Measurements from ENCODE around the gene VEZF1.

DNA sequence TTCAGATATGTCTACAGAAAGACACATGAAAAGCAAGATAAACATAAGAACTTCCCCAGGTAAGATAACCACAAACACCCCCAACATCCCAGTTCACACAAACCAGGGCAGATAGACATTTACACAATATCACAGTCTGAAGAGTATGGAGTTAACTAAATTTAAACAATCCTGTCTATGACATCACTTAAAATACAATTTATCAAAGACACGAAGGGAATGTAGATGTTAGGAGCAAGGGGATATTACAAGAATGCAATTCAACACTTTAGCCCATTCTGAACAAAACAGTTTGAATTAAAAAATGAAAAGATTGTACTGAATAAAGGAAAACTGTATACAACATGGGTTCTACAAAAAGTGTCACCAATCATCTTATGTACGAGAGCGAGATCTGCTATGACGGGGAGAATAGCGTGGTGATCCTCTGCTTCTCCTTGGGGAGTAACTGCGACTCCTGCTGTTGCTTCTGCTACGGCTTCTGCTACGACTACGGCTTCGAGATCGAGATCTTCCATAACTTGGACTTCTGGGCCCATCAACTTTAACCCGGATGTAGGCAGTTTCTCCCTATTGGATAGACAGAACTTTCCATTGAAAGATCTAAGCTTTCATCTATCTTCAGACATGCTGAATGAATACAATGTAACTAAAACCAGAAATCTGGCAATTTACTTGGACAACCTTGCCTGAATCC lies 17.1 kb upstream of the VEZF1 start:
- TF ChIP-seq, protein P1, sequence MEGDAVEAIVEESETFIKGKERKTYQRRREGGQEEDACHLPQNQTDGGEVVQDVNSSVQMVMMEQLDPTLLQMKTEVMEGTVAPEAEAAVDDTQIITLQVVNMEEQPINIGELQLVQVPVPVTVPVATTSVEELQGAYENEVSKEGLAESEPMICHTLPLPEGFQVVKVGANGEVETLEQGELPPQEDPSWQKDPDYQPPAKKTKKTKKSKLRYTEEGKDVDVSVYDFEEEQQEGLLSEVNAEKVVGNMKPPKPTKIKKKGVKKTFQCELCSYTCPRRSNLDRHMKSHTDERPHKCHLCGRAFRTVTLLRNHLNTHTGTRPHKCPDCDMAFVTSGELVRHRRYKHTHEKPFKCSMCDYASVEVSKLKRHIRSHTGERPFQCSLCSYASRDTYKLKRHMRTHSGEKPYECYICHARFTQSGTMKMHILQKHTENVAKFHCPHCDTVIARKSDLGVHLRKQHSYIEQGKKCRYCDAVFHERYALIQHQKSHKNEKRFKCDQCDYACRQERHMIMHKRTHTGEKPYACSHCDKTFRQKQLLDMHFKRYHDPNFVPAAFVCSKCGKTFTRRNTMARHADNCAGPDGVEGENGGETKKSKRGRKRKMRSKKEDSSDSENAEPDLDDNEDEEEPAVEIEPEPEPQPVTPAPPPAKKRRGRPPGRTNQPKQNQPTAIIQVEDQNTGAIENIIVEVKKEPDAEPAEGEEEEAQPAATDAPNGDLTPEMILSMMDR (IDR thresholded peaks at IDR 0.05; ENCODE audit: poor library complexity): no peak
- TF ChIP-seq EZH2phosphoT487 (IDR thresholded peaks at IDR 0.05; ENCODE audit: low read depth, severe bottlenecking, unreplicated experiment): no peak
